Gastrocnemius medialis (tissue), 4 donors: ENCODE measurements around the gene RAI1.

ENCODE experiments used
- POLR2A ChIP-seq, 2 donors: fragments of 450-650 bp; IDR thresholded peaks; one replicate each; pipeline ENCODE4 v1.6.1; 2017; ENCODE audit warnings: antibody characterized with exemption in 2 of 2, mild to moderate bottlenecking in 2 of 2, moderate library complexity in 2 of 2
- TF ChIP-seq, protein P1 (sequence below), 5 experiments: fragments of 450-650 bp in 3 of 5; fragments of 200-600 bp in 2 of 5; sonication (generic) in 2 of 5; IDR thresholded peaks in 4 of 5; conservative IDR thresholded peaks in 1 of 5; 1 replicate in 4 of 5; 2 replicates in 1 of 5; pipeline ENCODE4 v1.5.1; 2016 to 2019; ENCODE audit warnings: antibody characterized with exemption in 5 of 5, mild to moderate bottlenecking in 3 of 5, moderate library complexity in 3 of 5

DNA sequence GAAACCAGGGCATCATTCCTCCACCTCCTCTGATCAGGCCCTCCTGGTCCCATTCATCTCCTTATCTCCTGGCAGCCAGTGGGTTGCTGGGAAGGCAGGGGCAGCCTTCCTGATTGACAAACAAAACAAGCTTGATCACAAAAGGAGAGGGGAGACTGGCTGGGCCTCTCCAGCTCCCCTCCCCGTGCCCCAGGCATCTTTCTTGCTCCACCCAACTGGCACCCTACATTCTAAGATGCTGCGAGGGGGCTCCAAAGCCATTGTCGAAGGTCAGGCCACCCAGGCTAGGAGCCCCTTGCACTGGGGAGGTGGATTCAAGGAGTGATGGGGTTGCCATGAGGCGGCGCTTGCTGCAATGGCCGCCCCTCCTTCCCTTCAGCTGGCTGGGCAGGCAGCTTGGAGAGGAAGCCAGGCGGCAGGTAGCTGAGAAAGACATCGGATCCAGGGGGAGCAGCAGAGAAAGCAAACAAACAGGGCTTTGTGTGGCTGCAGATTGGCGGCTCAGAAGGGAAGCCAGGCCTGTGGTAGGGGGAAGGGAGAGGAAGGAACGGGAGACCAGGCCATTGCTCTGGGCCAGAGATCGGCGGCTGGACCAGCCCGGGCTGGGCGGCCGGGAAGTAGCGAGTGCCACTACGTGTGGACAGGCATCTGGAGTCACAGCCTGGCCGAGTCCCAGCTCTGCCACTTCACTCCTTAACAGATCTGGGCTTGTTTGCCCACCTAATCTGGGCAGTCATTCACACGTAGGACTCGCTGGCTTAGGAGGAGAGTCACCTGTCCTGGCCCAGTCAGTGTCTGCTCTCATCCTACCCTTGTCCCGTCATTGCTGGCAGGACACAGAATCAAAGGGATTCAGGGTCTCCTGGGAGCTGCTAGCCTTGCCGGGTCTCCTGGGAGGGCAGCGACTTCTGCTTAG lies 12.3 kb downstream of the RAI1 start:
- TF ChIP-seq, protein P1, sequence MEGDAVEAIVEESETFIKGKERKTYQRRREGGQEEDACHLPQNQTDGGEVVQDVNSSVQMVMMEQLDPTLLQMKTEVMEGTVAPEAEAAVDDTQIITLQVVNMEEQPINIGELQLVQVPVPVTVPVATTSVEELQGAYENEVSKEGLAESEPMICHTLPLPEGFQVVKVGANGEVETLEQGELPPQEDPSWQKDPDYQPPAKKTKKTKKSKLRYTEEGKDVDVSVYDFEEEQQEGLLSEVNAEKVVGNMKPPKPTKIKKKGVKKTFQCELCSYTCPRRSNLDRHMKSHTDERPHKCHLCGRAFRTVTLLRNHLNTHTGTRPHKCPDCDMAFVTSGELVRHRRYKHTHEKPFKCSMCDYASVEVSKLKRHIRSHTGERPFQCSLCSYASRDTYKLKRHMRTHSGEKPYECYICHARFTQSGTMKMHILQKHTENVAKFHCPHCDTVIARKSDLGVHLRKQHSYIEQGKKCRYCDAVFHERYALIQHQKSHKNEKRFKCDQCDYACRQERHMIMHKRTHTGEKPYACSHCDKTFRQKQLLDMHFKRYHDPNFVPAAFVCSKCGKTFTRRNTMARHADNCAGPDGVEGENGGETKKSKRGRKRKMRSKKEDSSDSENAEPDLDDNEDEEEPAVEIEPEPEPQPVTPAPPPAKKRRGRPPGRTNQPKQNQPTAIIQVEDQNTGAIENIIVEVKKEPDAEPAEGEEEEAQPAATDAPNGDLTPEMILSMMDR (IDR thresholded peaks at IDR 0.05 in 4 of 5, conservative IDR thresholded peaks at IDR 0.05 in 1 of 5) = no peak
- TF ChIP-seq POLR2A (IDR thresholded peaks at IDR 0.05) = no peak
